NCI-H2227 (cell line): ENCODE data around the gene KLF7.
"Not testable (repeated sequence)": the region's sequence is repeated elsewhere in the genome, so short reads cannot be mapped to it uniquely, and the experiment has no call there.

Source experiments
- DNase-seq: peaks from one replicate; lab custom pipeline; 2025; ENCODE audit not compliant: unreplicated experiment; lab: John Stamatoyannopoulos, UW

KLF7 gene

GRCh38 chr2:207037023-207037422 lies 128.7 kb downstream of the KLF7 start:
- DNase-seq: not testable (repeated sequence)

- no peak for DNase-seq
Observed at GRCh38 chr2:207035875-207036274, 129.9 kb downstream of the KLF7 start.

- DNase-seq: no peak
Observed at GRCh38 chr2:207032490-207032889, 133.3 kb downstream of the KLF7 start.
